IMR-90 (cell line): Measurements from ENCODE around the gene KNCN. TPM values are rescaled to one million over a fixed set of nuclear protein-coding genes. Genes with fewer than 3 reads are reported as not detected.

Source experiments
- ATAC-seq: fragments of 200-7000 bp; cut with Tn5 transposase; 2 replicates; pipeline ENCODE4 v1.9.1; 2020; ENCODE audit warnings: low read depth, mild to moderate bottlenecking, moderate library complexity
- BruUV-seq: library from RNA; stranded (reverse); fragments of 400-500 nt; replicated peaks from 2 replicates; lab custom pipeline; 2021; lab: Mats Ljungman, UMichigan
- CTCF ChIA-PET: fragments of 300-600 bp; formaldehyde crosslinking; extraction: SDS; loops from one replicate; lab custom pipeline; 2021; ENCODE audit warnings: antibody characterized with exemption; lab: Yijun Ruan, JAX
- POLR2A ChIA-PET: fragments of 300-600 bp; sonication (Branson Sonifier 250); formaldehyde crosslinking; loops from one replicate; lab custom pipeline; 2022; ENCODE audit warnings: antibody characterized with exemption; ENCODE audit not compliant: unreplicated experiment; lab: Charles Lee
- DNase-seq: peaks from one replicate; pipeline ENCODE4 v3.0.0; 2013
- H2AFZ ChIP-seq: replicated peaks from 2 replicates; pipeline ENCODE3; 2013; ENCODE audit warnings: low read length, mild to moderate bottlenecking; ENCODE audit not compliant: poor library complexity
- H2AK5ac ChIP-seq: 2 replicates; pipeline ENCODE4 v1.6.1; 2013; ENCODE audit warnings: low read depth, low read length, inconsistent platforms
- H2AK9ac ChIP-seq: replicated peaks from 2 replicates; pipeline ENCODE3; 2013; ENCODE audit warnings: mild to moderate bottlenecking, low read depth, low read length, moderate library complexity; ENCODE audit not compliant: poor library complexity
- H2BK120ac ChIP-seq: 2 replicates; pipeline ENCODE4 v1.6.1; 2013; ENCODE audit warnings: low read depth, low read length, inconsistent platforms
- H2BK15ac ChIP-seq: 3 replicates; pipeline ENCODE4 v1.6.1; 2013; ENCODE audit warnings: low read depth, low read length, inconsistent platforms
- H2BK20ac ChIP-seq: 2 replicates; pipeline ENCODE4 v1.6.1; 2013; ENCODE audit warnings: low read depth, mild to moderate bottlenecking, inconsistent platforms, low read length, moderate library complexity
- H2BK5ac ChIP-seq: 2 replicates; pipeline ENCODE4 v1.6.1; 2013; ENCODE audit warnings: mild to moderate bottlenecking, low read depth, low read length, inconsistent platforms; ENCODE audit not compliant: poor library complexity, severe bottlenecking
- H3K14ac ChIP-seq: replicated peaks from 2 replicates; pipeline ENCODE4 v1.6.1; 2013; ENCODE audit warnings: low read depth, low read length, inconsistent platforms
- H3K18ac ChIP-seq: 2 replicates; pipeline ENCODE4 v1.6.1; 2013; ENCODE audit warnings: low read depth, low read length, control low read depth
- H3K23ac ChIP-seq: 2 replicates; pipeline ENCODE4 v1.6.1; 2013; ENCODE audit warnings: low read depth, low read length, inconsistent platforms
- H3K27ac ChIP-seq: 2 replicates; pipeline ENCODE4 v1.5.1; 2013; ENCODE audit warnings: mild to moderate bottlenecking, control low read depth, low read length; ENCODE audit not compliant: insufficient read depth
- H3K27me3 ChIP-seq: 2 replicates; pipeline ENCODE4 v1.6.1; 2013; ENCODE audit warnings: low read length; ENCODE audit not compliant: control insufficient read depth, insufficient read depth
- H3K36me3 ChIP-seq: 2 replicates; pipeline ENCODE4 v1.6.1; 2013; ENCODE audit warnings: low read length, mixed read lengths; ENCODE audit not compliant: control insufficient read depth, insufficient read depth
- H3K4ac ChIP-seq: 2 replicates; pipeline ENCODE4 v1.6.1; 2013; ENCODE audit warnings: low read depth, low read length, inconsistent platforms
- H3K4me1 ChIP-seq: 2 replicates; pipeline ENCODE4 v1.6.1; 2013; ENCODE audit warnings: low read length, mixed read lengths; ENCODE audit not compliant: control insufficient read depth, insufficient read depth
- H3K4me2 ChIP-seq: 2 replicates; pipeline ENCODE4 v1.6.1; 2013; ENCODE audit warnings: low read depth, mild to moderate bottlenecking, control low read depth, low read length, moderate library complexity
- H3K4me3 ChIP-seq: 2 replicates; pipeline ENCODE4 v1.5.1; 2013; ENCODE audit warnings: low read depth, mild to moderate bottlenecking, control low read depth, low read length, moderate library complexity; ENCODE audit not compliant: insufficient read depth
- H3K56ac ChIP-seq: 2 replicates; pipeline ENCODE4 v1.6.1; 2013; ENCODE audit warnings: low read length, inconsistent platforms; ENCODE audit not compliant: insufficient read depth; ENCODE audit errors: extremely low read depth
- H3K79me1 ChIP-seq, 2 experiments: 2 replicates each; pipeline ENCODE4 v1.6.1; 2013; ENCODE audit warnings: low read length in 2 of 2, inconsistent platforms in 1 of 2, low read depth in 1 of 2
- H3K9ac ChIP-seq: 2 replicates; pipeline ENCODE4 v1.6.1; 2013; ENCODE audit warnings: low read depth, low read length, control low read depth
- H3K9me1 ChIP-seq: 2 replicates; pipeline ENCODE4 v1.6.1; 2013; ENCODE audit warnings: low read length, inconsistent platforms; ENCODE audit not compliant: insufficient read depth
- H3K9me3 ChIP-seq: 2 replicates; pipeline ENCODE4 v1.6.1; 2013; ENCODE audit warnings: low read length; ENCODE audit not compliant: control insufficient read depth, insufficient read depth
- H4K20me1 ChIP-seq: 2 replicates; pipeline ENCODE4 v1.6.1; 2013; ENCODE audit warnings: low read length, inconsistent platforms; ENCODE audit not compliant: insufficient read depth
- H4K5ac ChIP-seq: 2 replicates; pipeline ENCODE4 v1.6.1; 2013; ENCODE audit warnings: mild to moderate bottlenecking, low read depth, low read length, control low read depth
- H4K8ac ChIP-seq, 2 experiments: 2 replicates each; pipeline ENCODE4 v1.6.1; 2013; ENCODE audit warnings: low read depth in 2 of 2, low read length in 2 of 2, control low read depth in 1 of 2, inconsistent platforms in 1 of 2
- H4K91ac ChIP-seq: 2 replicates; pipeline ENCODE4 v1.6.1; 2013; ENCODE audit warnings: low read depth, low read length, inconsistent platforms; ENCODE audit not compliant: insufficient read depth
- BHLHE40 ChIP-seq: fragments of 150-350 bp; IDR thresholded peaks from 2 replicates; pipeline ENCODE4 v1.6.1; 2016; ENCODE audit warnings: mild to moderate bottlenecking, low read depth, low read length
- CEBPB ChIP-seq: IDR thresholded peaks from 2 replicates; pipeline ENCODE4 v1.6.1; 2012; ENCODE audit warnings: low read depth, low read length, improper control_type of control experiment
- CHD1 ChIP-seq: IDR thresholded peaks from 2 replicates; pipeline ENCODE4 v1.6.1; 2012; ENCODE audit warnings: low read depth, low read length, improper control_type of control experiment
- ELK1 ChIP-seq: fragments of 150-350 bp; IDR thresholded peaks from 2 replicates; pipeline ENCODE4 v1.6.1; 2016; ENCODE audit warnings: low read depth, mild to moderate bottlenecking, low read length, moderate library complexity, borderline replicate concordance
- MXI1 ChIP-seq: IDR thresholded peaks from 2 replicates; pipeline ENCODE4 v1.6.1; 2012; ENCODE audit warnings: low read depth, mild to moderate bottlenecking, low read length, moderate library complexity, borderline replicate concordance
- RCOR1 ChIP-seq: IDR thresholded peaks from 2 replicates; pipeline ENCODE4 v1.6.1; 2012; ENCODE audit warnings: mild to moderate bottlenecking, low read length, improper control_type of control experiment; ENCODE audit not compliant: insufficient replicate concordance
- RFX5 ChIP-seq: IDR thresholded peaks from 2 replicates; pipeline ENCODE4 v1.8.0; 2012; ENCODE audit warnings: low read depth, mild to moderate bottlenecking, low read length, moderate library complexity
- SMC3 ChIP-seq: fragments of 150-350 bp; IDR thresholded peaks from 2 replicates; pipeline ENCODE4 v1.6.1; 2016; ENCODE audit warnings: low read depth, mild to moderate bottlenecking, antibody characterized with exemption, low read length, moderate library complexity
- WGBS, 2 experiments: methylation state at CpG; one replicate each; pipeline versions ENCODE4 v1.1.5 to v1.1.7; 2013; ENCODE audit warnings: missing lambda C conversion rate in 2 of 2; ENCODE audit not compliant: insufficient read length in 1 of 2; ENCODE audit errors: extremely low coverage in 2 of 2; 5-methylcytosine and 5-hydroxymethylcytosine counted together
- dilution Hi-C: fragments of 300-500 bp; cut with HindIII; formaldehyde crosslinking; loops from one replicate; pipeline ENCODE4 v1.14.3; 2018; ENCODE audit warnings: low sequenced_read_pairs; ENCODE audit not compliant: unreplicated experiment
- in situ Hi-C: fragments of 300-500 bp; cut with MboI; formaldehyde crosslinking; loops from 3 replicates; pipeline ENCODE4 v1.14.3; 2019; ENCODE audit warnings: low sequenced_read_pairs, inconsistent platforms, mixed read lengths
- intact Hi-C: fragments of 100-400 bp; cut with micrococcal nuclease; formaldehyde crosslinking; loops from 2 replicates; pipeline ENCODE4 v1.10.0; 2022
- polyA plus RNA-seq, 3 experiments: library from polyadenylated mRNA; depleted of rRNA; stranded (reverse); fragments of >200 nt; gene quantifications; 2 replicates each; pipeline ENCODE4 v1.2.3, GENCODE V29; 2012; ENCODE audit warnings: low replicate concordance in 1 of 3
- total RNA-seq: library from RNA; depleted of rRNA; stranded (reverse); fragments of >200 nt; gene quantifications from 2 replicates; pipeline ENCODE4 v1.2.3, GENCODE V29; 2012
- TF ChIP-seq, protein P1 (sequence below): conservative IDR thresholded peaks from 2 replicates; pipeline ENCODE4 v1.5.1; 2012; ENCODE audit warnings: mild to moderate bottlenecking, low read depth, low read length, improper control_type of control experiment

Gene KNCN
- total and polyA plus RNA-seq, 2 of the 4 experiments (the other 2 are of a cell fraction) = not detected

DNA sequence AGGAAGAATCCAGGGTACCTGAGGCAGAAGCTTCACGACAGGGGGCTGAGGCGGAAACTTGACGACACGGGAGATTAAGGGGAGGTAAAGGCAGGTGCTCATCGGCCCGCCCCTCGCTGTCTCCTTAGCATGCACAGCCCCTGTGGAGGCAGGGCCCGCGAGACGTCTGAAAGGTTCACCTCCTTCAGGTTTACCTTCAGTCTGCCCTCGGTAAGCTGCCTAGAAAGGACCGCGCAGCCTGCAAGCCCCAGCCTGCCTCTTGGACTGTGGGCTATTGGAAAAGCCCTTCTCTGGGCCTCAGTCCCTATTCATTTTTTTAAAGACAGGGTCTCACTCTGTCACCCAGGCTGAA is 28.5 kb downstream of the KNCN start:
- no peaks in the 10 kb centered on the region for H3K79me1 ChIP-seq
- H4K91ac ChIP-seq = no peak overlapping the region
- no peak overlapping the region; the same call in 1 of the 2 replicates for H3K4me2 ChIP-seq
- H3K56ac ChIP-seq = no peak overlapping the region
- H2BK120ac ChIP-seq = no peak overlapping the region
- no peak overlapping the region for H3K4me3 ChIP-seq
- no peak overlapping the region for H2BK15ac ChIP-seq
- no TSS peak for BruUV-seq
- no peak overlapping the region for H3K4ac ChIP-seq
- H3K14ac ChIP-seq = no peak overlapping the region
- H2AFZ ChIP-seq = no peak overlapping the region
- no peak overlapping the region for H2AK9ac ChIP-seq
- 59% methylated on average over 7 of the region's 13 CpGs; no CpG with 5 or more reads in 1 of the 2 experiments for WGBS, 2 experiments
- DNase-seq (no peak), ATAC-seq (no peak)
- H3K9ac ChIP-seq = no peak overlapping the region
- no peak for TF ChIP-seq CEBPB
- no peak for TF ChIP-seq RCOR1
- no peak for TF ChIP-seq CHD1
- TF ChIP-seq, protein P1, sequence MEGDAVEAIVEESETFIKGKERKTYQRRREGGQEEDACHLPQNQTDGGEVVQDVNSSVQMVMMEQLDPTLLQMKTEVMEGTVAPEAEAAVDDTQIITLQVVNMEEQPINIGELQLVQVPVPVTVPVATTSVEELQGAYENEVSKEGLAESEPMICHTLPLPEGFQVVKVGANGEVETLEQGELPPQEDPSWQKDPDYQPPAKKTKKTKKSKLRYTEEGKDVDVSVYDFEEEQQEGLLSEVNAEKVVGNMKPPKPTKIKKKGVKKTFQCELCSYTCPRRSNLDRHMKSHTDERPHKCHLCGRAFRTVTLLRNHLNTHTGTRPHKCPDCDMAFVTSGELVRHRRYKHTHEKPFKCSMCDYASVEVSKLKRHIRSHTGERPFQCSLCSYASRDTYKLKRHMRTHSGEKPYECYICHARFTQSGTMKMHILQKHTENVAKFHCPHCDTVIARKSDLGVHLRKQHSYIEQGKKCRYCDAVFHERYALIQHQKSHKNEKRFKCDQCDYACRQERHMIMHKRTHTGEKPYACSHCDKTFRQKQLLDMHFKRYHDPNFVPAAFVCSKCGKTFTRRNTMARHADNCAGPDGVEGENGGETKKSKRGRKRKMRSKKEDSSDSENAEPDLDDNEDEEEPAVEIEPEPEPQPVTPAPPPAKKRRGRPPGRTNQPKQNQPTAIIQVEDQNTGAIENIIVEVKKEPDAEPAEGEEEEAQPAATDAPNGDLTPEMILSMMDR = no peak
- TF ChIP-seq SMC3 = no peak
- no peak for TF ChIP-seq BHLHE40
- no peak for TF ChIP-seq RFX5
- TF ChIP-seq ELK1 = no peak
- no peak for TF ChIP-seq MXI1
- no peak overlapping the region for H2BK5ac ChIP-seq
- H3K4me1 ChIP-seq = peaks cover 16% of the 10 kb centered on the region
- H2AK5ac ChIP-seq = no peak overlapping the region
- no peak overlapping the region for H3K18ac ChIP-seq
- H3K9me1 ChIP-seq = peaks cover 3% of the 10 kb centered on the region
- no peak overlapping the region for H4K5ac ChIP-seq
- no peak overlapping the region for H4K8ac ChIP-seq
- H3K9me3 ChIP-seq = no peaks in the 10 kb centered on the region
- dilution Hi-C loops = no loop called here
- no peak overlapping the region for H2BK20ac ChIP-seq
- H3K36me3 ChIP-seq = no peaks in the 10 kb centered on the region
- POLR2A ChIA-PET = no interaction called here
- 0 out of 2 replicates have a peak, but pooled peaks cover 3% of the 10 kb centered on the region for H4K20me1 ChIP-seq
- no peak overlapping the region for H3K27ac ChIP-seq
- intact Hi-C loops = no loop called here
- peaks cover 31% of the 10 kb centered on the region for H3K27me3 ChIP-seq
- no peak overlapping the region for H3K23ac ChIP-seq
- in situ Hi-C loops = no loop called here
- CTCF ChIA-PET = interaction anchor here (1.3 kb wide), 1 partner anchor 45 kb away, joined by 3 read pairs; no protein-coding TSS in a partner anchor
